HFFc6 (cell line): ENCODE measurements around the gene RNU6-8. TPM values are rescaled to one million over a fixed set of nuclear protein-coding genes. Genes with fewer than 3 reads are reported as not detected.

Source experiments
- DNase-seq: peaks from one replicate; pipeline ENCODE4 v3.0.0-alpha.2; 2018
- H3K27ac Mint-ChIP-seq: 2 replicates; pipeline ENCODE4 v1.8.0; 2020; ENCODE audit warnings: mild to moderate bottlenecking, mixed read lengths
- H3K27me3 Mint-ChIP-seq: 2 replicates; pipeline ENCODE4 v1.8.0; 2021; ENCODE audit warnings: mild to moderate bottlenecking, moderate library complexity, mixed read lengths; ENCODE audit not compliant: insufficient read depth
- H3K36me3 Mint-ChIP-seq: 2 replicates; pipeline ENCODE4 v1.8.0; 2021; ENCODE audit warnings: low read depth, mixed read lengths
- H3K4me1 Mint-ChIP-seq: 2 replicates; pipeline ENCODE4 v1.8.0; 2020; ENCODE audit warnings: low read depth, mixed read lengths
- H3K4me3 Mint-ChIP-seq: 2 replicates; pipeline ENCODE4 v1.8.0; 2020; ENCODE audit warnings: mild to moderate bottlenecking, moderate library complexity, mixed read lengths
- H3K9me3 Mint-ChIP-seq: 2 replicates; pipeline ENCODE4 v1.8.0; 2020; ENCODE audit warnings: mild to moderate bottlenecking, mixed read lengths
- CTCF ChIP-seq: fragments of 200-600 bp; sonication (generic); IDR thresholded peaks from 2 replicates; pipeline ENCODE4 v1.5.0; 2021; ENCODE audit warnings: antibody characterized with exemption, mild to moderate bottlenecking
- total RNA-seq, 6 experiments: library from RNA; stranded (reverse); fragmentation: NEBNext Ultra II Directional; extraction: Animal tissue kit (Norgen Biotek cat#: 25700); gene quantifications; 2 replicates in 1 of 6; 3 replicates in 5 of 6; pipeline ENCODE4 v1.2.3, GENCODE V29; 2021

Gene RNU6-8
- total RNA-seq, 6 experiments from 2014 or later = not detected

- TF ChIP-seq CTCF = no peak
- H3K4me1 Mint-ChIP-seq = 0 out of 2 replicates have a peak, but pooled peaks cover 6% of the 10 kb centered on the region
- no peaks in the 10 kb centered on the region for H3K9me3 Mint-ChIP-seq
Observed at GRCh38 chr14:32166924-32167323, 36.1 kb downstream of the RNU6-8 start.

GRCh38 chr14:32166029-32166428 is 37.0 kb downstream of the RNU6-8 start:
- DNase-seq = no peak
- no peak overlapping the region for H3K27ac Mint-ChIP-seq
- TF ChIP-seq CTCF = no peak
- no peaks in the 10 kb centered on the region for H3K9me3 Mint-ChIP-seq
- peaks cover 3% of the 10 kb centered on the region for H3K27me3 Mint-ChIP-seq
- H3K4me3 Mint-ChIP-seq = no peak overlapping the region
- H3K36me3 Mint-ChIP-seq = no peaks in the 10 kb centered on the region
- H3K4me1 Mint-ChIP-seq = 0 out of 2 replicates have a peak, but pooled peaks cover 6% of the 10 kb centered on the region

More at GRCh38 chr14:32166924-32167323, 36.1 kb downstream of the RNU6-8 start:
- Mint-ChIP-seq H3K27ac (no peak overlapping the region), H3K4me3 (no peak overlapping the region), H3K36me3 (no peaks in the 10 kb centered on the region), H3K27me3 (peaks cover 3% of the 10 kb centered on the region)
- no peak for DNase-seq

Other genes with a start within 250 kb of the RNU6-8 start
- gene ARHGAP5, start 126.0 kb downstream of the RNU6-8 start, total RNA-seq = 100 to 1,000 TPM in 1 of 6 experiments, 10 to 100 TPM in 5; 75.4 to 101 (median 82.2) TPM
- not detected for gene RNU6-7, start 1.2 kb downstream of the RNU6-8 start, total RNA-seq
- 1 to 10 TPM; 6.1 to 9.8 (median 6.5) TPM for gene AKAP6, start 126.0 kb upstream of the RNU6-8 start, total RNA-seq